Heart left ventricle (tissue), 13 donors: Measurements from ENCODE around the gene OR51F2.

ENCODE experiments used
- POLR2A ChIP-seq, 2 donors: fragments of 450-650 bp; IDR thresholded peaks; one replicate each; pipeline ENCODE4 v1.6.1; 2017; ENCODE audit warnings: antibody characterized with exemption in 2 of 2, mild to moderate bottlenecking in 2 of 2, moderate library complexity in 2 of 2
- TF ChIP-seq, protein P1 (sequence below), 12 donors: fragments of 200-600 bp; sonication (generic) in 4 of 12; IDR thresholded peaks; one replicate each; pipeline versions ENCODE4 v1.5.0 to v1.8.0; 2018 to 2022; ENCODE audit warnings: antibody characterized with exemption in 12 of 12, mild to moderate bottlenecking in 5 of 12
- donor health status: ischemic (EF 13 %, LVEDD 7.1; RV severe dilation, severe dysfunction).
- donor health status: DM: no; HTN: yes; CAD: no.
- donor health status: DM: no; HTN: no; CAD: no.
- donor health status: ischemic (EF 25% LVEDD 6.9; RV normal size, moderate dysfunction).
- donor health status: ischemic (EF 25% LVEDD 5.7; RV mildly dilated, moderate dysfunction).
- donor health status: ischemic (EF 35%, LVEDD 5.7; RV mildly dilated, moderate dysfunction).
- donor health status: nonischemic (EF 11% LVEDD 7.7; RV severe dilation, severe dysfunction).
- donor health status: DM: yes; HTN: yes; CAD: no.
- donor health status: PGD.
- donor health status: ischemic (EF 29% LVEDD 5.4; RV normal size, mild dysfunction).
- donor health status: nonischemic (EF 23%, LVEDD 6.1; RV moderate dilation, normal function).

DNA sequence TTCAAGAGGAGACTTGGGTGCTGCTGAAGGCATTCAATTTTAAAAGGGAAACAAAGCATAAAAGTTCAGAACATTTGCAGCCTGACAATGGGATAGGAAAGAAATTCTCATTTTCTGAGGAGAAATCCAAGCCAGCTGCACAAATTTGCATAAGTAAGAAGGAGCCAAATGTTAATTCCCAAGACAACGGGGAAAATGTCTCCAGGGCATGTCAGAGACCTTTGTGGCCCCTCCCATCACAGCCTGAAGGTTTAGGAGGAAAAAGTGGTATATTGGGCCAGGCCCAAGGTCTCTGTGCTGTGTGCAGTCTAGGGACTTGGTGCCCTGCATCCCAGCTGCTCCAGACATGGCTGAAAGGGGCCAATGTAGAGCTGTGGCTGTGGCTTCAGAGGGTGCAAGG, 38.7 kb upstream of the OR51F2 start:
- TF ChIP-seq, protein P1, sequence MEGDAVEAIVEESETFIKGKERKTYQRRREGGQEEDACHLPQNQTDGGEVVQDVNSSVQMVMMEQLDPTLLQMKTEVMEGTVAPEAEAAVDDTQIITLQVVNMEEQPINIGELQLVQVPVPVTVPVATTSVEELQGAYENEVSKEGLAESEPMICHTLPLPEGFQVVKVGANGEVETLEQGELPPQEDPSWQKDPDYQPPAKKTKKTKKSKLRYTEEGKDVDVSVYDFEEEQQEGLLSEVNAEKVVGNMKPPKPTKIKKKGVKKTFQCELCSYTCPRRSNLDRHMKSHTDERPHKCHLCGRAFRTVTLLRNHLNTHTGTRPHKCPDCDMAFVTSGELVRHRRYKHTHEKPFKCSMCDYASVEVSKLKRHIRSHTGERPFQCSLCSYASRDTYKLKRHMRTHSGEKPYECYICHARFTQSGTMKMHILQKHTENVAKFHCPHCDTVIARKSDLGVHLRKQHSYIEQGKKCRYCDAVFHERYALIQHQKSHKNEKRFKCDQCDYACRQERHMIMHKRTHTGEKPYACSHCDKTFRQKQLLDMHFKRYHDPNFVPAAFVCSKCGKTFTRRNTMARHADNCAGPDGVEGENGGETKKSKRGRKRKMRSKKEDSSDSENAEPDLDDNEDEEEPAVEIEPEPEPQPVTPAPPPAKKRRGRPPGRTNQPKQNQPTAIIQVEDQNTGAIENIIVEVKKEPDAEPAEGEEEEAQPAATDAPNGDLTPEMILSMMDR (IDR thresholded peaks at IDR 0.05), result no peak
- TF ChIP-seq POLR2A (IDR thresholded peaks at IDR 0.05), result no peak
